HG03342 (cell line): Measurements from ENCODE around the gene SKIL.
"Not testable (repeated sequence)": the region's sequence is repeated elsewhere in the genome, so short reads cannot be mapped to it uniquely, and the experiment has no call there.

ENCODE experiments used
- ATAC-seq: cut with Tn5 transposase; IDR thresholded peaks from one replicate; pipeline ENCODE4 v1.9.1; 2021; ENCODE audit warnings: mild to moderate bottlenecking, moderate library complexity; ENCODE audit not compliant: unreplicated experiment

SKIL gene, protein sequence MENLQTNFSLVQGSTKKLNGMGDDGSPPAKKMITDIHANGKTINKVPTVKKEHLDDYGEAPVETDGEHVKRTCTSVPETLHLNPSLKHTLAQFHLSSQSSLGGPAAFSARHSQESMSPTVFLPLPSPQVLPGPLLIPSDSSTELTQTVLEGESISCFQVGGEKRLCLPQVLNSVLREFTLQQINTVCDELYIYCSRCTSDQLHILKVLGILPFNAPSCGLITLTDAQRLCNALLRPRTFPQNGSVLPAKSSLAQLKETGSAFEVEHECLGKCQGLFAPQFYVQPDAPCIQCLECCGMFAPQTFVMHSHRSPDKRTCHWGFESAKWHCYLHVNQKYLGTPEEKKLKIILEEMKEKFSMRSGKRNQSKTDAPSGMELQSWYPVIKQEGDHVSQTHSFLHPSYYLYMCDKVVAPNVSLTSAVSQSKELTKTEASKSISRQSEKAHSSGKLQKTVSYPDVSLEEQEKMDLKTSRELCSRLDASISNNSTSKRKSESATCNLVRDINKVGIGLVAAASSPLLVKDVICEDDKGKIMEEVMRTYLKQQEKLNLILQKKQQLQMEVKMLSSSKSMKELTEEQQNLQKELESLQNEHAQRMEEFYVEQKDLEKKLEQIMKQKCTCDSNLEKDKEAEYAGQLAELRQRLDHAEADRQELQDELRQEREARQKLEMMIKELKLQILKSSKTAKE

DNA sequence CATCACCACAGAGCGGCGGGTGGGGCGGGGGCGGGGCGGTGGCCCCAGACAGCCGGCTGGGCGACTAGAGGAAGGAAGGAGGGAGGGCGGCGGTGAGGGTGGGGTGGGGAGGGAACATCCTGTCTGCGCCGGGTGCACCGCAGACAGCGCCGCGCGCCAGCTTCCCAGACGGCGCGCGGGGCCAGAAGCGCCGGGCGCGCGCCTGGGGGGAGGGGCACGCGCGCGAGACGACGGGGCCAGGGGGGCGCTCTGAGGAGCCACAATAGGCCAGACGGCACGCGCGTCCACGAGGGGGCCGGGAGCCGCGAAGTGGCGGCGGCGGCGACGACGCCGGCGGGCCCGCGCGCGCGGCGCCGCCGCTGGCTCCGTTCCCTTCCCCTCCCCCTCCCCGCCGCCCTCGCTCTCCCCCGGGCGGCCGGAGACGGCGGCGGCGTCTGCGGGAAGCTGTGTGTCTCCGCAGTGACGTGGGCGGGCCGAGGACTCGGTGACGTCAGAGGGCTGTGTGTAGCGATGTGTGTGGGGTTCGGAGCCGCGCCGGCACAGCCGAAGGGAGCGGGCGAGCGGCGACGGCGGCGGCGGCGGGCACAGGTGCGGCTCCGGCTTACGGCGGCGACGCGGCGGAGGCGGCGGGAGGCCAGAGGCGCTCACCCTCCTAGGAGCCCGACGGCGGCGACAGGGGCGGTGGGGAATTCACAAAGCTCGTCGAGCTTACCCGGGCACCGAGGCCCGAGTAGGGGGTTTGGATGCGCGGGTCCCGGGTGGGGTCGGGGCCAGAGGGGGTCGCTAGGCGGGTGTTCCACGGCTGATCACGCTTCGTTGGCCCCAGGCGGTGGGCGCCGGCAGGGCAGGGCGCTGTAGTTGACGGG is at the start of gene SKIL:
SKIL (plus strand) TSS at position 540 of the 866 bp plus-strand sequence. CDS start 2,617 bp downstream, outside the sequence.
- peak; percentile 62 for ATAC-seq

DNA sequence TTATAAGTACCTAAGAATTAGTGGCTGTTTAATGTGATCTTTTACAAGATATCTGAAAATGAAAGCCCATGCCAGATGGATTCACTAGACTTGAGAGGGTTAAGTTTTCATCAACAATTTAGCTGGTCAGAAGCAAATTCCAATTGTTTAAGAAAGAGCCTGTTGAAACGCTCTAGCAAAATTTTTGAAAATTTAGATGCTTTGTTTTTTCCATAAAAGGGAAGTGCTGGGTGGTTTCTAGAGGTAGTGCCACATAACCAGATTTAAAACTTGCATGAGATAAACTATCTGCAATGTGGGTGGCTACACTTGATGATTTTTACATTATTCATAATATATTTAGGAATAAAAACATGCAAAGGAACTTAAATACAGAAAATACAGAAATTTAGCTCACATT is 48.5 kb upstream of the SKIL start:
- no peak for ATAC-seq

DNA sequence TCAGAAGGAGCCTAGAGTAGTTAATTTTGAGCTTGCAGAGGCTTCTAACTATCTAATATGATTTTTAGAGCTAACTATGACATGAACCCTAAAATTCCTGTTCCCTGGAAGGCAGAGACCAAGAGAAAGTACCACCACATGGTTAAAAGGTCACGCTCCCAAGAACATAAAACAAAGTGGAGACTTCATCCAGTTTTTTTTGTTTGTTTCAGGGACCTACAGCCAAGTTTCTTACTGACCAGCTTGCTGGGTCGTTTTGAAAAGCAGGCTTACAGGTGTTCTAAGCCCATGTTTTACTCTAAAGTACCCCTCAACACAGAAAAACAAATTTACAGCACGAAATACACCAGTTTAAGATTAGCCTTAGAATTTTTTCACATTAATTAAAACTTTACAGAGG is 39.6 kb upstream of the SKIL start:
- no peak for ATAC-seq

DNA sequence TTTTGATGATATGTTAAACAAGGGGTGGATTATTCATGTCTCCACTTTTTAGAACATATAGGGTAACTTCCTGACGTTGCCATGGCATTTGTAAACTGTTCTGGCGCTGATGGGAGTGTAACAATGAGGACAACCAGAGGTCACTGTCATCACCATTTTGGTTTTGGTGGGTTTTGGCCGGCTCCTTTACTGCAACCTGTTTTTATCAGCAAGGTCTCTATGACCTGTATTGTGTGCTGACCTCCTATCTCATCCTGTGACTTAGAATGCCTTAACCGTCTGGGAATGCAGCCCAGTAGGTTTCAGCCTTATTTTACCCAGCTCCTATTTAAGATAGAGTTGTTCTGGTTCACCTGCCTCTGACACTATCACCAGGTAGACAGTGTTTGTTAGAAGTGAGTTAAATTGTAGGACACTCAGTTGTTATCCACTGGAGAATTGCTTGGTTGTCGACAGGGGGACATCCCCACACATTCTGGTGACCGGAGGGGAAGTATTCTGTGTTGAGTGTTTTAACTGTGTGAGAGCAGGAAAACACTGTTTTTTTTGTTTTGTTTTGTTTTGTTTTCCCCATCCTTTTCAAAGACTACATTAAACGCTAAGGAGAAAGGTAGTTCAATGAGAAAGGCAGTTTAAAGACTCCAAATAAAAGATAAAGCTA is 36.9 kb upstream of the SKIL start:
- ATAC-seq: no peak

DNA sequence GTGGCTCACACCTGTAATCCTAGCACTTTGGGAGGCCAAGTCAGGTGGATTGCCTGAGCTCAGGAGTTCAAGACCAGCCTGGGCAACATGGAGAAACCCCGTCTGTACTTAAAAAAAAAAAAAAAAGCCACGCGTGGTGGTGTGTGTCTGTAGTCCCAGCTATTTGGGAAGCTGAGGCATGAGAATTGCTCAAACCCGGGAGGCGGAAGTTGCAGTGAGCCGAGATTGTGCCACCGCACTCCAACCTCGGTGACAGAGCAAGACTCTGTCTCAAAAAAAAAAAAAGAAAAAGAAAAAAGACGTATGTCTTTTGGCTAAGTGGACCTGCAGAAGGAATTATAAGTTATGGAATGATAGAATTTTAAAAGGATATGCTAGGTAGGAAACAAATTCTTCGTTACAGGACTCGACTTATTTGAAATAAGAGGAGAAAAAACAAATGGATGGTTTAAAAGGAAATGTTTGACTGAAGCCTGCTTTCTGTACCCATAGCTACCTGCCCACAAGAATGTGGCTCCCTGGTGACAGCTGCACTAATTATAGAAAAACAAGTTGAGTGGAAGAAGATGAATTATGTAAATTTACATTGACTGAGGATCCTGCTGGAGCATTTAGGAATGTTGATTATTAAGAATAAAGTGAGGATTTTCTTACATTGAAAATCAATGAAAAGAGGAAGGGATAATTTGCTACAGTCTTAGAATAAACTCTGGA is 36.0 kb upstream of the SKIL start:
- no peak for ATAC-seq

DNA sequence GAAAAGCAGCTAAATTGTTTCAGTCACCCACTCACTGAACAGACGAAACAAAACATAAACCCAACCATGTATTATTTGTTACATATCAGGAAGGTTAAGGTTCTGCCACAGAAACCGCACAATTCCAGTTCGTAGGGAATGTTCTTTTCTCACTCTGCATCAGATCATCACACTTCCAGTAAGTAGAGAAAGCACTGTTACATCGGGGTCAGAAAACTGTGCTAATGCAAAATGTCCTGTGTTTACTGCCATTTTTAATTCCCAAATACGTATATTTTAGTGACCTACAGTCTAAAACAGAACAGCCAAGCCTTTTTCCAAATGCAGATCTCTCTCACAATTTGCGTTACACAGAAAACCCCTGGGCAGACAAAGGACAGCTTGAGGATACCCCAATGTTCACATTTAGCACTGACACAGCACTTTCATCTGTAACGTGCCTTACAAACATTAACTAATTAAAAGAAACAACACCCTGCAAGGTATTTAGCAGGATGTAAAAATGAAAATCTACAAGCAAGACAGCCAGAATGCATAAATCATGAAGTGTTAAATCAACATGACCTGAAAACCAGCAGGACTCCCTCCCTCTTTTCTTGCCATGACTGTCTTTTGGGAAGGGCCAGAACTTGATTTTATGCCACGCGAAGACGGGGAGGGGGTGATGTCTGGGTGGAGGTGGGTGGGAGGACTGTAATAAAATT is 34.8 kb upstream of the SKIL start:
- no peak for ATAC-seq

DNA sequence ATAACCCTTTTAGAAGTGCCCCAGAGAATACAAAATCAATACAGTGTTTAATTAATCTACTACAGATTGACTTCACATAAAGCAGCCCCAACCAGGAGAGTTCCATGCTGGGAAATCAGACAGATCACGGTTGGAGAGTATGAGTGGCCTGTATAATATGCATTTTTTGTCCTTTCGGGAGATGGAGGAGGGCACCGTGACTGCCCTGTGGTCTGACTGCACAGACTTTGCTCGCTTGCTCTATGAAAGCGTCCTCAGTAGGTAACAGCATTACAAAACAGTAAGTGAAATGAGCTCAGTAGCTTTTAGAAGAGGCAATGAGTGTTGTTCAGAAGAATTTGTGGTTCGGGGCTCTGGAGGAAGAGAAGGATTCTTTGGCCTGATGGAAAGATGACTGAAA is 34.2 kb upstream of the SKIL start:
- no peak for ATAC-seq

DNA sequence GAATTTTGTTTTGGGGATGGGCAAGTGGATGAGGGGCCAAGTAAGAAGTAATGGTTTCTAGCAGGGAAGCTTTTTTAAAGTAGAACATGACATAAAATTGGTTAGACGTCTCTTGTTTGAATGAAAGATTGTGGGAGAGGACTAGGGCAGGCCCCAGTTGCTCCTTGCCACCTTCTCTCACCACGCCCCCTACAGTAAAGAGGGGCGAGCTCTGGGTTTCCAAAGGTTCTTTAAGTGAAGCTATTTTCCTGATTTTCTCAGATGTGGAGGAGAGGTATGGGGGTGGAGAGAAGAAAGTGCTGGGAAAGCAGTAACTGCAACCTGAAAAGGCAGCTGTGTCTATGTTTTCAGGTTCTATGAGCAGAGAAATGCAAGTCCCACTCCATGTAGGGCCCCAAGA is 32.6 kb upstream of the SKIL start:
- ATAC-seq: no peak

DNA sequence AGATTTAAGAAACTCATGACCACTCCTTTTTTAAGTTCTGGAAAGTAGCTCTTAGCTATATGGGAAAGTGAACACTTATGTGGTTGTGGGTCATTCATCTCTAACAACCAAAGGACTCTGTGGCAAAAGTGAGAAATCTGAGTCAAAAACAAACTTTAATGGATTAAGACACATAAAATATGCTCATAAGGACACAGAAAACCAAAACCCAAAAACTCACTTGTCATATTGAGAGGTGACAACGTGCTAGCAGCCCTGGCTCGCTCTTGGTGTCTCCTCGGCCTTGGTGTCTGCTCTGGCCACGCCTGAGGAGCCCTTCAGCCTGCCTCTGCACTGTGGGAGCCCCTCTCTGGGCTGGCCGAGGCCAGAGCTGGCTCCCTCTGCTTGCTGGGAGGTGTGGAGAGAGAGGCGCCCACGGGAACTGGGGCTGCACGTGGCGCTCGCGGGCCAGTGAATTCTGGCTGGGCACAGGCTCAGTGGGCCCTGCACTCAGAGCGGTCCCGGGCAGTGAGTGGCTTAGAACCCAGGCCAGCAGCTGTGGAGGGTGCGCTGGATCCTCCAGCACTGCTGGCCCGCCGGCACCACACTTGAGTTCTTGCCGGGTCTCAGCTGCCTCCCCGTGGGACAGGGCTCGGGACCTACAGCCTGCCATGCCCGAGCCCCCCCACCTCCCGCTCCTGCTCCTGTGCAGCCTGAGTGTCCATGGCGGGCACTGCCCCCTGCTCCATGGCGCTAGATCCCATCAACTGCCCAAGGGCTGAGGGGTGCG is 30.3 kb upstream of the SKIL start:
- ATAC-seq: no peak

DNA sequence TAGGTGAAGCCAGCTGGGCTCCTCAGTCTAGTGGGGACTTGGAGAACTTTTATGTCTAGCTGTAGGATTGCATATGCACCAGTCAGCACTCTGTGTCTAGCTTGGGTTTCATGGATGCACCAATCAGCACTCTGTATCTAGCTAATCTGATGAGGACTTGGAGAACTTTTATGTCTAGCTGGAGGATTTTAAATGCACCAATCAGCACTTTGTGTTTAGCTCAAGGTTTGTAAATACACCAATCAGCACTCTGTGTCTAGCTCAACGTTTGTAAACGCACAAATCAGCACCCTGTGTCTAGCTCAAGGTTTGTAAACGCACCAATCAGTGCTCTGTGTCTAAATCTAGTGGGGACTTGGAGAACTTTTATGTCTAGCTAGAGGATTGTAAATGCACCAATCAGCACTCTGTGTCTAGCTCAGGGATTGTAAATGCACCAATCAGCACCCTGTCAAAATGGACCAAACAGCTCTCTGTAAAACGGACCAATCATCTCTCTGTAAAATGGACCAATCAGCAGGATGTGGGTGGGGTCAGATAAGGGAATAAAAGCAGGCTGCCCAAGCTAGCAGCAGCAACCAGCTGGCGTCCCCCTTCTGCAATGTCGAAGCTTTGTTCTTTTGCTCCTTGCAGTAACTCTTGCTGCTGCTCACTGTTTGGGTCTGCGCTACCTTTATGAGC is 29.5 kb upstream of the SKIL start:
- not testable (repeated sequence) for ATAC-seq

DNA sequence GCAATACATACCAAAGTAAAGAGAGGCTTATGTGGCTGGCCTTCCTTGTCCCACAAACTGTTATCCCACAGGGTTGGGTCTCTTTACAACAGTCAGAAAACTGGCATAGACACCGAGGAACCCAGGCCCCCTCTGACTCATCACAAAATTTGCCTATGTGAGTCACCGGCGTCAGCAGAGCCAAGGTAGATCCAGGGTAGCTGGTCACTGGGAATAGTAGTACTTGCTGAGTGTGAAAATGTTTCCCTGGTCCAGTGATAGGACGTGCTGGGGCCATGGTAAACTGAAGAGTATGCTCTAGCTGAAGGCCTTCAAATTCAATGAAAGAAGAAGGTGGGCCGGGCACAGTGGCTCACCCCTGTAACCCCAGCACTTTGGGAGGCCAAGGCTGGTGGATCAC is 27.1 kb upstream of the SKIL start:
- ATAC-seq: no peak

DNA sequence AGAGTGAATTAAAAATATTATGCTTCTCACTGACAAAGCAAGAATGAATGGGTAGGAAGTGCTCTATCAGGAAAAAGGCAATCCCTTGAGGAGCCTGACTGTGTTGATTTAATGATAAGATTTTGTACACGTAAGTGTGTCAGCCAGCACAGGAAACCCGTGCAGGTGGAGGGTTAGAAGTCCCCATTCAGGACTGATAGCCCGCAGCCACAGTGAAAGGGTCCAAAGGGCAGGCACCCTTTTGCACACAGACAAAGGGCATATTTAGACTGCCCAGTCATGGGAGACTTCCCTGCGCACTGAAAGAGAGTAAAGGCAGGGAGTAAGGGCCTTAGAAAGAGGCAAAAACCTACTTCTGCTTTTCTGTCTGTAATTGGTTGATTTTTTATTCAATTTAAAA is 26.4 kb upstream of the SKIL start:
- peak; percentile 70 for ATAC-seq

DNA sequence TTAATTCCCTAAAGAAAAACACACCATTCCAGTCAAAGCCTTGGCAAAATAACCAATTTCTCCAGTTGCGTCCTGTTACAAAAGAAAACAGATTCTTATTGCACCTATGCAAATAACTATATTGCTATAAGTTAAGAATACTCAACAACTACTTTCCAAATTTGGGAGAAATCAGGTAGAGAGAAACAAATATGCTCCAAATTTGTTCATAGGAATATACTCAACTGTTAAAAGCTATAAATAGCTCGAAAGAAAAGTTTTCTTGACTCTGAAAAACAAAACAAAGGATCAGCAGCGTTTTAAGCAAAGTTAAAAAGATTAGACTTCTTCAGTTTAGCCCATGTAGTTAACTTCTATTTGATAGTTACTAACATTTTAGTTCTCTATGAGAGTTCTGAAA is 20.1 kb upstream of the SKIL start:
- ATAC-seq: no peak

DNA sequence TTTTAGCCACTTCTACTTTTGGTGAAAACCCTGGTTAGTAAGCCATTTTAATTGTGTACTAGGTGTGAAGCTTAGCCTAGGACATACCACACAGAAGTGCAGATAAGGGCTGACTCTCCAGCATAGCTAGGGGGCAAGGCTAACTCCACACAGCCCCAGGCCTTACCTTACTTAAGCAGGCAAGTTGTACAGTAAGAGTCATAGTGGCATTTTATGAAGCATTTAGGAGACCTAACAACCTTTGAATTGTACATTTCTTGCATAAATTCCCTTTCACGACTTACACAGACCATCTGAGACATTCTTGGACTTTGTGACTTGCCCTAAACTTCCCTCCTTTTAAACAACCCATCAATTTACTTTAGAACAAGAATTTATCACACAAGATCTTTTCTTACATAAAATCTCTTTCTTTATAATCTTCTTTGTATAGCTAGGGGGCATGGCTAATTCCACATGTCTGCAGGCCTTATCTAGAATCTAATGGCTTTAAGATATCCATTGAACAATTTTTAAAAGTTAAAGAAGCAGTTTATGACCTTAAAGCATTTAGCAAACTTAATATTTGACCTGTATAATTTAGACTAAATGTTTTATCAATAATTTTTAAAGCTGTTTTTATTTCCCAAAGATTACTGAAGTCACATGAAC is 18.7 kb upstream of the SKIL start:
- ATAC-seq: no peak

DNA sequence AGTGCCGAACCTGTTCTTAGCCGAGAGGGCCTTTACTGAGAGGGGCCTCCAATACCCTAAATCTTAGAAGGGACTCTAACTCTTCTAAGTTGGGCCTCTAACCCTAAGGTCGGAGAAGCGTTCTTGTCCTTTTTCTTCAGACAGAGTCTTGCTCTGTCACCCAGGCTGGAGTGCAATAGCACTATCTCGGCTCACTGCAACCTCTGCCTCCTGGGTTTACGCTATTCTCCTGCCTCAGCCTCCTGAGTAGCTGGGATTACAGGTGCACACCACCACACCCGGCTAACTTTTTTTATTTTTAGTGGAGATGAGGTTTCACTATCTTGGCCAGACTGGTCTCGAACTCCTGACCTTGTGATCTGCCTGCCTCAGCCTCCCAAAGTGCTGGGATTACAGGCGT is 15.2 kb upstream of the SKIL start:
- not testable (repeated sequence) for ATAC-seq

DNA sequence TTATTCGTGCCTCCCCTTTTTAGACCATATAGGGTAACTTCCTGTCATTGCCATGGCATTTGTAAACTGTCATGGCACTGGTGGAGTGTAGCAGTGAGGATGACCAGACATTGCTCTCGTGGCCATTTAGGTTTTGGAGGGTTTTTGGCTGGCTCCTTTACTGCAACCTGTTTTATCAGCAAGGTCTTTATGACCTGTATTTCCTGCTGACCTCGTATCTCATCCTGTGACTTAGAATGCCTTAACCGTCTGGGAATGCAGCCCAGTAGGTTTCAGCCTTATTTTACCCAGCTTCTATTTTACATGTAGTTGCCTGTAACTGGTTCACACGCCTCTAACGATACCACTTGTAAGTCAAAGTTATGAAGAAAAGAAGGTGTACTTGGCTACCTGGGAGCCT is 13.7 kb upstream of the SKIL start:
- ATAC-seq: not testable (repeated sequence)

DNA sequence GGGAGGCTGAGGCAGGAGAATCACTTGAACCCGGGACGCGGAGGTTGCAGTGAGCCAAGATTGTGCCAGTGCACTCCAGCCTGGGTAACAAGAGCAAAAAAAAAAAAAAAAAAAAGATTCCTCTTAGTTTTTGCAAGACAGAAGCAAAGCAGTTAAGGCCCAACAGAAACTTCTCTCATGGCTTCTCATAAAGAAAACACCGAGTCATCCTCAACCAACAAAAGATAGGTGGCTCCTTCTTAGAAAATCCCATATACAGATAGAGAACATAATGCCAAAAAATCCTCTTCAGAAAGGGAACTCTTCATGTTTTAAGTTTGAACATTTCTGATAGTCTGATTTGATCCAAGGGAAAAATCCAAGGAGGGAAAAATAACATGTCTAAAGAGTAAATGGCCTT is 12.5 kb upstream of the SKIL start:
- ATAC-seq: no peak
